Gastrocnemius medialis (tissue), 4 donors: ENCODE measurements around the gene TRIM63. TPM values are rescaled to one million over a fixed set of nuclear protein-coding genes. Genes with fewer than 3 reads are reported as not detected.
"Not testable (repeated sequence)": the region's sequence is repeated elsewhere in the genome, so short reads cannot be mapped to it uniquely, and the experiment has no call there.

Experiments used
- ATAC-seq, 2 donors: fragments of 150-250 bp; one replicate each; pipeline ENCODE4 v1.9.1; 2016
- DNase-seq, 2 donors: peaks; one replicate each; pipeline ENCODE4 v3.0.0-alpha.2; 2019
- H3K27ac ChIP-seq, 4 donors: fragments of 200-600 bp; sonication (generic); 1 replicate in 1 of 4; 2 replicates in 3 of 4; pipeline ENCODE4 v1.5.1; 2016 to 2018; ENCODE audit warnings: mild to moderate bottlenecking in 2 of 4, moderate library complexity in 1 of 4
- H3K27me3 ChIP-seq, 3 donors: fragments of 200-600 bp; sonication (generic) in 2 of 3; 1 replicate in 1 of 3; 2 replicates in 2 of 3; pipeline versions ENCODE4 v1.5.1 to v1.6.0; 2016 to 2019; ENCODE audit warnings: mild to moderate bottlenecking in 1 of 3, moderate library complexity in 1 of 3
- H3K36me3 ChIP-seq, 2 donors: fragments of 200-600 bp; sonication (generic) in 1 of 2; one replicate each; pipeline ENCODE4 v1.5.1; 2017 to 2018
- H3K4me1 ChIP-seq, 2 donors: fragments of 200-600 bp; sonication (generic) in 1 of 2; one replicate each; pipeline ENCODE4 v1.5.1; 2016 to 2017; ENCODE audit warnings: mild to moderate bottlenecking in 2 of 2
- H3K4me3 ChIP-seq, 4 donors: fragments of 200-600 bp; sonication (generic) in 3 of 4; 1 replicate in 1 of 4; 2 replicates in 3 of 4; pipeline ENCODE4 v1.5.1; 2016 to 2019; ENCODE audit warnings: mild to moderate bottlenecking in 2 of 4
- H3K9me3 ChIP-seq, 3 donors: fragments of 200-600 bp; sonication (generic) in 2 of 3; 1 replicate in 1 of 3; 2 replicates in 2 of 3; pipeline ENCODE4 v1.5.1; 2016 to 2019
- POLR2A ChIP-seq, 2 donors: fragments of 450-650 bp; IDR thresholded peaks; one replicate each; pipeline ENCODE4 v1.6.1; 2017; ENCODE audit warnings: antibody characterized with exemption in 2 of 2, mild to moderate bottlenecking in 2 of 2, moderate library complexity in 2 of 2
- in situ Hi-C, 4 donors: fragments of 200-750 bp; cut with MboI; loops; one replicate each; pipeline versions ENCODE4 v1.15.0 to v1.8.0; 2017; ENCODE audit warnings: low sequenced_read_pairs in 4 of 4
- intact Hi-C: fragments of 100-400 bp; cut with DNase I; formaldehyde crosslinking; loops from one replicate; pipeline ENCODE4 v1.15.1; 2023; ENCODE audit warnings: low total_unique reads
- total RNA-seq, 4 donors: library from RNA; depleted of rRNA; stranded (reverse); fragments of >200 nt; gene quantifications; one replicate each; pipeline versions ENCODE4 v1.1.0 to v1.2.3, GENCODE V29; 2016
- TF ChIP-seq, protein P1 (sequence below), 5 experiments: fragments of 450-650 bp in 3 of 5; fragments of 200-600 bp in 2 of 5; sonication (generic) in 2 of 5; IDR thresholded peaks in 4 of 5; conservative IDR thresholded peaks in 1 of 5; 1 replicate in 4 of 5; 2 replicates in 1 of 5; pipeline ENCODE4 v1.5.1; 2016 to 2019; ENCODE audit warnings: antibody characterized with exemption in 5 of 5, mild to moderate bottlenecking in 3 of 5, moderate library complexity in 3 of 5

The TRIM63 gene
- total RNA-seq, 4 donors from 2014 or later: 1,040 to 4,298 (median 2,203) TPM

DNA sequence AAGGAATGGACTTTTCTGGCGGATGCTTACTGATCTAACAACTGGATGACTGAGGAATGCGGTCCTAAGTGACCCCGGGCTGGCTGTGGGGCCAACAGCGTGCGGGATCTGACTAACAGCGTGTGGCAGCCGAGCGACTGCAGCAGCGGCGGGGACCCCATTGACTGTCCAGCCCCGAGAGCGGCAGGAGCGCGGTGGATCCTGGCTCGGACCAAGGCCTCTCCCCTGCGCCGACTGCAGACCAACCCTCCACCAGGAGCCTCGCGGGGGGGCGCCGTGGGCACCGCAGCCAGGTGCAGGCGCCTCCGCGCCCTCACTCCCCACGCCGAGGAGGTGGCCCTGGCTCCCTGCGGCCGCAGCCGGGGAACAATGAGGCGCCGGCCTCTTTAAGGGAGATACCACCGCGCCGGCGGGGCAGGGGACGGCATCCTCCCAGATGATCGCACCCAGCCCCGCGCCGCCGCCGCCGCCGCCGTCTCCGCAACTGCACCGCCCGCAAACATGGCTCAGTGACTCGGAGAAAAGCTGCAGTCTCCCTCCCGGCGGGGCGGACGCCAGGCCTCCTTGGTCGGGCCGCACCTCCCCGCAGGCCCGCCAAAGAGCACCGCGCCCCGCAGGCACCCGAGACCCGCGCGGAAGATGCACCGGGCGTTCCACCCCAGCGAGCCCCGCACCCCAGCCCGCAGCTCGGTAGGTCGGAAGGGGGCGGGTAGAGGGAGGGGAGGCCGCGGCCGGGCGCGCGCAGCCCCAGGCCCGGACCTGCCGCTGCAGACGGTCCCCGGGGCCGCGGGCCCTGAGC, 43.5 kb upstream of the TRIM63 start:
- H3K36me3 ChIP-seq: no peaks in the 10 kb centered on the region
- DNase-seq (peak; percentile 49 to 74), ATAC-seq (peak; percentile 31 to 54)
- H3K4me1 ChIP-seq: peaks cover 35 to 44% of the 10 kb centered on the region in 2 donors
- H3K9me3 ChIP-seq: no peaks in the 10 kb centered on the region
- intact Hi-C loops (loop anchor here (2.0 to 5.0 kb wide), 4 partner anchors 14 to 126 kb away; no protein-coding TSS in a partner anchor), in situ Hi-C loops (no loop called here)
- no peaks in the 10 kb centered on the region for H3K27me3 ChIP-seq
- peak overlapping the region; percentile 96 to 98 (median 97) for H3K27ac ChIP-seq
- TF ChIP-seq POLR2A (IDR thresholded peaks at IDR 0.05): peak in 1 of 2 donors; percentile 16
- TF ChIP-seq, protein P1, sequence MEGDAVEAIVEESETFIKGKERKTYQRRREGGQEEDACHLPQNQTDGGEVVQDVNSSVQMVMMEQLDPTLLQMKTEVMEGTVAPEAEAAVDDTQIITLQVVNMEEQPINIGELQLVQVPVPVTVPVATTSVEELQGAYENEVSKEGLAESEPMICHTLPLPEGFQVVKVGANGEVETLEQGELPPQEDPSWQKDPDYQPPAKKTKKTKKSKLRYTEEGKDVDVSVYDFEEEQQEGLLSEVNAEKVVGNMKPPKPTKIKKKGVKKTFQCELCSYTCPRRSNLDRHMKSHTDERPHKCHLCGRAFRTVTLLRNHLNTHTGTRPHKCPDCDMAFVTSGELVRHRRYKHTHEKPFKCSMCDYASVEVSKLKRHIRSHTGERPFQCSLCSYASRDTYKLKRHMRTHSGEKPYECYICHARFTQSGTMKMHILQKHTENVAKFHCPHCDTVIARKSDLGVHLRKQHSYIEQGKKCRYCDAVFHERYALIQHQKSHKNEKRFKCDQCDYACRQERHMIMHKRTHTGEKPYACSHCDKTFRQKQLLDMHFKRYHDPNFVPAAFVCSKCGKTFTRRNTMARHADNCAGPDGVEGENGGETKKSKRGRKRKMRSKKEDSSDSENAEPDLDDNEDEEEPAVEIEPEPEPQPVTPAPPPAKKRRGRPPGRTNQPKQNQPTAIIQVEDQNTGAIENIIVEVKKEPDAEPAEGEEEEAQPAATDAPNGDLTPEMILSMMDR (IDR thresholded peaks at IDR 0.05 in 4 of 5, conservative IDR thresholded peaks at IDR 0.05 in 1 of 5): no peak
- peak overlapping the region; percentile 89 to 96 (median 96) for H3K4me3 ChIP-seq

DNA sequence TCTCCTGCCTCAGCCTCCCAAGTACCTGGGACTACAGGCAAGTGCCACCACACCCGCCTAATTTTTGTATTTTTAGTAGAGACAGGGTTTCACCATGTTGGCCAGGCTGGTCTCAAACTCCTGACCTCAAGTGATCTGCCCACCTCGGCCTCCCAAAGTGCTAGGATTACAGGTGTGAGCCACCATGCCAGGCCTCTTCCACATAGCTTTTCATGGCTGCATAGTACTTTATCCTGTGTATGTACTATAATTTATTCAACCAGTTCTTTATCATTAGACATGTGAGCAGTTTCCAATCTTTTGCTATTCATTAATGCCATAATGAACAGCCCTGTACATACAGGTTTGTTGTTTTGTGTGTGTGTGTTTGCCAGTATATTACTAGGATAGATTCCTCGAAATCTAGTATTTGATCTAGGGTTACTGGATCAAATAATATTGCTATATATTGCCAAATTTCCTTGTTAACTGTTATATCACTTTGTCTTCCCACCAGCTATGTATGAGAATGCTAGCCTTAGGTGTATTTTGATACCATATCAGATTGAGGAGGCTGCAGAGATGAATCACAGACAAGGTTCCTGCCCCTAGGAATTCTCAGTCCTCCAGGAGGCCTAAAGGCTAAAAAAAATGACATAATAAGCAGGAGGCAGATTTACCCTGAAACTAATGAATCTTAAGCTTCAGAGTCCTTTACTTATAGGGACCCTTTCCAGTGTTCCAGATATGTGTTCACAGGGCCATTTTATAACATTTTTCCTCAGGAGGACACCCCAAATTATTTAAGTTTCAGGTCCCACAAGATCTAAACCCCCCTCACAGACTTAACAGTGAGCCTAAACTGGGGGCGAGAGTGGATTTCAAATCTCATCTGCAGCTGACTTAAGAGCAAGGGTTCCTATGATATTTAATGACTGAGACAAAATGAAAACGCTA, 42.1 kb upstream of the TRIM63 start:
- Histone ChIP-seq H3K4me3 (no peak overlapping the region), H3K27ac (peak overlapping the region; percentile 96 to 98 (median 97)), H3K4me1 (peaks cover 28 to 36% of the 10 kb centered on the region in 2 donors), H3K9me3 (no peaks in the 10 kb centered on the region), H3K27me3 (no peaks in the 10 kb centered on the region), H3K36me3 (no peaks in the 10 kb centered on the region)
- in situ Hi-C loops: loop anchor here in 2 of 4 donors (5.0 kb wide), 1 partner anchor 38 kb away; no protein-coding TSS in a partner anchor
- ATAC-seq: no peak
- TF ChIP-seq POLR2A (IDR thresholded peaks at IDR 0.05): no peak
- TF ChIP-seq, protein P1 (IDR thresholded peaks at IDR 0.05 in 4 of 5, conservative IDR thresholded peaks at IDR 0.05 in 1 of 5): no peak
- intact Hi-C loops: loop anchor here (2.0 to 5.0 kb wide), 4 partner anchors 15 to 128 kb away; no protein-coding TSS in a partner anchor
- no peak for DNase-seq

DNA sequence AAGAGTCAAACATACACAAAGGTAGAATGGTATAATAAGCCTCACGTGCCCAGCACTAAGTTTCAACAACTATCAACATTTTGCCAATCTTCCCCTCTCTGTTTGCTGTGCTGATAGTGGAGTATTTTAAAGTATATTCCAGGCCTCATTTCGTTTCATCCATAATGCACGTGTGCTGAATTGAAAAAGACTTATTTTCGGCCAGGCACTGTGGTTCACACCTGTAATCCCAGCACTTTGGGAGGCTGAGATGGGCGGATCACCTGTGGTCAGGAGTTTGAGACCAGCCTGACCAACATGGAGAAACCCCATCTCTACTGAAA, 37.8 kb upstream of the TRIM63 start:
- intact Hi-C loops: loop anchor here (1.0 kb wide), 2 partner anchors 40 to 216 kb away; no protein-coding TSS in a partner anchor
- not testable (repeated sequence) for H3K36me3 ChIP-seq, DNase-seq, ATAC-seq, H3K27me3 ChIP-seq, H3K9me3 ChIP-seq, H3K4me3 ChIP-seq
- peak overlapping the region in 2 of 4 donors; percentile 53 to 61 for H3K27ac ChIP-seq
- in situ Hi-C loops: loop anchor here in 2 of 4 donors (5.0 kb wide), 1 partner anchor 42 kb away; no protein-coding TSS in a partner anchor
- H3K4me1 ChIP-seq: peaks cover 10 to 13% of the 10 kb centered on the region in 2 donors

DNA sequence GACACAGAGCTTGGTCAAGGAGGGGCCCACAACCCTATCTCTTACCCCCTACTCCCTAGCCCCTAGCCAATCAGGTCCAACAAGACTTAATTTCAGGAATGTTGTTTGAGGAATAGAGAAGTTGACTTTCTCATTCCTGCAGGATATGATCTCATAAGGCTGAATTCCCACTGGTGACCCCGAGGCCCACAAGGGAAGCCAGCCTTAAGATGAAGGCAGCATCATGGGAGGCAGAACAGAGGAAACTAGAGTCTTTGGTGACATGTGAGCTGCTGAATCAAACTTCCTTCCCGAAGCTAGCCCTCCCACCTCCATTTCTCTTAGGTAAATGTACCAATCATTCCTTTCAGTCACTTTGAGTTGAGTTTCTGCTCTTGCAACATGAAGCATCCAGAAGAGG, 35.1 kb upstream of the TRIM63 start:
- Histone ChIP-seq H3K27ac (no peak overlapping the region), H3K36me3 (no peaks in the 10 kb centered on the region), H3K4me3 (no peak overlapping the region), H3K27me3 (no peaks in the 10 kb centered on the region), H3K9me3 (no peaks in the 10 kb centered on the region), H3K4me1 (peaks cover 3 to 12% of the 10 kb centered on the region in 2 donors)
- no peak for TF ChIP-seq POLR2A (IDR thresholded peaks at IDR 0.05)
- in situ Hi-C loops (loop anchor here in 2 of 4 donors (5.0 kb wide), 1 partner anchor 45 kb away; no protein-coding TSS in a partner anchor), intact Hi-C loops (no loop called here)
- ATAC-seq (no peak), DNase-seq (no peak)

GRCh38 chr1:26102119-26102518, 34.7 kb upstream of the TRIM63 start:
- Histone ChIP-seq H3K4me1 (peaks cover 3 to 12% of the 10 kb centered on the region in 2 donors), H3K4me3 (no peak overlapping the region), H3K36me3 (no peaks in the 10 kb centered on the region), H3K9me3 (no peaks in the 10 kb centered on the region), H3K27ac (no peak overlapping the region), H3K27me3 (no peaks in the 10 kb centered on the region)
- no peak for ATAC-seq
- in situ Hi-C loops: loop anchor here in 2 of 4 donors (5.0 kb wide), 1 partner anchor 45 kb away; no protein-coding TSS in a partner anchor
- DNase-seq: no peak
- intact Hi-C loops: no loop called here
- no peak for TF ChIP-seq POLR2A (IDR thresholded peaks at IDR 0.05)
- TF ChIP-seq, protein P1 (IDR thresholded peaks at IDR 0.05 in 4 of 5, conservative IDR thresholded peaks at IDR 0.05 in 1 of 5): no peak

DNA sequence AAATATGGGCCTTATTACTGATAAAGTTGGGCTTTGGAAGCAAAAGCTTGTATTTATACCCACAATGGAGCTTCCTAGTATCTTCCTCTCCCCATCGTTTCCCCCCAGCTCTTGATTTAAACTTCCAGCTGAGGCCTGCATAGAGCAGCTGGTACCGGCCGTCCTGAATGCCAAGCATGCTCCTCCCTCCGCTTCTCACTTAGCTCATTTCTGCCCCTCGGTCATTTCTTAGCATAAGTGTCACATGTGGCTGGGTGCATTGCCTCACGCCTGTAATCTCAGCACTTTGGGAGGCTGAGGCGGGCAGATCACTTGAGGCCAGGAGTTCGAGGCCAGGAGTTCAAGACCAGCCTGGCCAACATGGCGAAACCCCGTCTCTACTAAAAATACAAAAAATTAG, 32.8 kb upstream of the TRIM63 start:
- intact Hi-C loops, H3K36me3 ChIP-seq, H3K9me3 ChIP-seq, H3K4me3 ChIP-seq, H3K27ac ChIP-seq, H3K27me3 ChIP-seq: not testable (repeated sequence)
- DNase-seq (peak in 1 of 2 donors; percentile 34), ATAC-seq (peak in 1 of 2 donors; percentile 38)
- in situ Hi-C loops: loop anchor here in 2 of 4 donors (5.0 kb wide), 1 partner anchor 47 kb away; no protein-coding TSS in a partner anchor
- peaks cover 7 to 16% of the 10 kb centered on the region in 2 donors for H3K4me1 ChIP-seq
